ENCODE data around the gene STT3B. TPM values are rescaled to one million over a fixed set of nuclear protein-coding genes. Genes with fewer than 3 reads are reported as not detected.
A peak's percentile ranks its signal among the peaks of the same experiment; 100 is the strongest.

STT3B gene
- total and polyA plus RNA-seq, 2 donors (not counting 1 experiment from before 2014, with no cell fraction given): 145 to 259 TPM

- TF ChIP-seq CTCF (conservative IDR thresholded peaks at IDR 0.05 in 1 of 2, IDR thresholded peaks at IDR 0.05 in 1 of 2; ENCODE audit: low read depth in 1 of 2, low read length in 2 of 2) (no peak), EZH2 (IDR thresholded peaks at IDR 0.05; ENCODE audit: low read length, missing control alignments) (no peak)
- no peak for DNase-seq (ENCODE audit: low read depth in 2 of 2)
- no peak overlapping the region for H3K4me2 ChIP-seq (ENCODE audit: extremely low read depth, insufficient read depth, low read length)
- no peaks in the 10 kb centered on the region for H3K9me3 ChIP-seq (ENCODE audit: control insufficient read depth, insufficient read depth, low read depth, low read length)
- H3K79me2 ChIP-seq (ENCODE audit: control insufficient read depth, insufficient read depth, low read length): no peaks in the 10 kb centered on the region
- H3K36me3 ChIP-seq (ENCODE audit: control insufficient read depth, insufficient read depth, low read length): peaks cover 4% of the 10 kb centered on the region
- no peaks in the 10 kb centered on the region for H4K20me1 ChIP-seq (ENCODE audit: control insufficient read depth, extremely low read depth, insufficient read depth, low read length)
- H3K27ac ChIP-seq (ENCODE audit: insufficient read depth, low read length): no peak overlapping the region
- H3K4me3 ChIP-seq (replicated peaks in 1 of 4; ENCODE audit: control extremely low read depth in 1 of 4, insufficient read depth in 1 of 4, low read depth in 3 of 4, low read length in 4 of 4): no peak overlapping the region
- H2AFZ ChIP-seq (ENCODE audit: low read length): no peak overlapping the region
- no peaks in the 10 kb centered on the region for H3K4me1 ChIP-seq (ENCODE audit: control insufficient read depth, extremely low read depth, insufficient read depth, low read length)
- no peak overlapping the region for H3K9ac ChIP-seq (ENCODE audit: insufficient read depth, low read length)
- H3K27me3 ChIP-seq (ENCODE audit: control insufficient read depth, insufficient read depth, low read length): no peaks in the 10 kb centered on the region
Measured at GRCh38 chr3:31629054-31629453, 96.3 kb downstream of the STT3B start.

GRCh38 chr3:31634476-31634875, 101.8 kb downstream of the STT3B start:
- Histone ChIP-seq H3K27ac (ENCODE audit: insufficient read depth, low read length) (no peak overlapping the region), H3K9me3 (ENCODE audit: control insufficient read depth, insufficient read depth, low read depth, low read length) (no peaks in the 10 kb centered on the region), H3K27me3 (ENCODE audit: control insufficient read depth, insufficient read depth, low read length) (no peaks in the 10 kb centered on the region), H2AFZ (ENCODE audit: low read length) (no peak overlapping the region), H3K4me3 (replicated peaks in 1 of 4; ENCODE audit: control extremely low read depth in 1 of 4, insufficient read depth in 1 of 4, low read depth in 3 of 4, low read length in 4 of 4) (no peak overlapping the region), H3K9ac (ENCODE audit: insufficient read depth, low read length) (no peak overlapping the region), H3K4me2 (ENCODE audit: extremely low read depth, insufficient read depth, low read length) (no peak overlapping the region), H3K79me2 (ENCODE audit: control insufficient read depth, insufficient read depth, low read length) (no peaks in the 10 kb centered on the region), H3K36me3 (ENCODE audit: control insufficient read depth, insufficient read depth, low read length) (peaks cover 1% of the 10 kb centered on the region), H3K4me1 (ENCODE audit: control insufficient read depth, extremely low read depth, insufficient read depth, low read length) (no peaks in the 10 kb centered on the region), H4K20me1 (ENCODE audit: control insufficient read depth, extremely low read depth, insufficient read depth, low read length) (no peaks in the 10 kb centered on the region)
- peak in 1 of 2 donors; percentile 61 for DNase-seq (ENCODE audit: low read depth in 2 of 2)
- no peak for TF ChIP-seq EZH2 (IDR thresholded peaks at IDR 0.05; ENCODE audit: low read length, missing control alignments)
- no peak for TF ChIP-seq CTCF (conservative IDR thresholded peaks at IDR 0.05 in 1 of 2, IDR thresholded peaks at IDR 0.05 in 1 of 2; ENCODE audit: low read depth in 1 of 2, low read length in 2 of 2)

GRCh38 chr3:31635545-31635944, 102.8 kb downstream of the STT3B start:
- Histone ChIP-seq H3K4me1 (ENCODE audit: control insufficient read depth, extremely low read depth, insufficient read depth, low read length) (no peaks in the 10 kb centered on the region), H3K79me2 (ENCODE audit: control insufficient read depth, insufficient read depth, low read length) (no peaks in the 10 kb centered on the region), H4K20me1 (ENCODE audit: control insufficient read depth, extremely low read depth, insufficient read depth, low read length) (no peaks in the 10 kb centered on the region), H2AFZ (ENCODE audit: low read length) (no peak overlapping the region), H3K4me3 (replicated peaks in 1 of 4; ENCODE audit: control extremely low read depth in 1 of 4, insufficient read depth in 1 of 4, low read depth in 3 of 4, low read length in 4 of 4) (no peak overlapping the region), H3K9ac (ENCODE audit: insufficient read depth, low read length) (no peak overlapping the region), H3K9me3 (ENCODE audit: control insufficient read depth, insufficient read depth, low read depth, low read length) (no peaks in the 10 kb centered on the region), H3K4me2 (ENCODE audit: extremely low read depth, insufficient read depth, low read length) (no peak overlapping the region), H3K27ac (ENCODE audit: insufficient read depth, low read length) (no peak overlapping the region), H3K27me3 (ENCODE audit: control insufficient read depth, insufficient read depth, low read length) (no peaks in the 10 kb centered on the region), H3K36me3 (ENCODE audit: control insufficient read depth, insufficient read depth, low read length) (peaks cover 1% of the 10 kb centered on the region)
- DNase-seq (ENCODE audit: low read depth in 2 of 2): peak in 1 of 2 donors; percentile 6
- TF ChIP-seq EZH2 (IDR thresholded peaks at IDR 0.05; ENCODE audit: low read length, missing control alignments) (no peak), CTCF (conservative IDR thresholded peaks at IDR 0.05 in 1 of 2, IDR thresholded peaks at IDR 0.05 in 1 of 2; ENCODE audit: low read depth in 1 of 2, low read length in 2 of 2) (no peak)
